Ovary (tissue), 9 donors: ENCODE data around the gene MAPK7. TPM values are rescaled to one million over a fixed set of nuclear protein-coding genes. Genes with fewer than 3 reads are reported as not detected.

Experiments
- DNase-seq, 5 donors: peaks; one replicate each; pipeline ENCODE4 v3.0.0-alpha.2; 2019 to 2020
- H3K27ac ChIP-seq, 2 donors: fragments of 200-600 bp; one replicate each; pipeline versions ENCODE4 v1.5.1 to v1.8.0; 2019 to 2022
- H3K27me3 ChIP-seq: fragments of 200-600 bp; one replicate; pipeline ENCODE4 v1.8.0; 2022
- H3K36me3 ChIP-seq: fragments of 200-600 bp; sonication (generic); one replicate; pipeline ENCODE4 v1.5.1; 2019
- H3K4me1 ChIP-seq: one replicate; pipeline ENCODE4 v1.8.1; 2013; ENCODE audit warnings: mild to moderate bottlenecking, moderate library complexity; ENCODE audit not compliant: insufficient read depth
- H3K4me3 ChIP-seq: fragments of 200-600 bp; sonication (generic); one replicate; pipeline ENCODE4 v1.5.1; 2017
- H3K9me3 ChIP-seq, 2 donors: fragments of 200-600 bp in 1 of 2; sonication (generic) in 1 of 2; one replicate each; pipeline versions ENCODE4 v1.5.1 to v1.8.1; 2013 to 2019; ENCODE audit warnings: mild to moderate bottlenecking in 1 of 2, moderate library complexity in 1 of 2
- CTCF ChIP-seq, 3 donors: fragments of 450-650 bp in 2 of 3; fragments of 200-600 bp in 1 of 3; IDR thresholded peaks; one replicate each; pipeline versions ENCODE4 v1.5.1 to v1.8.0; 2016 to 2022; ENCODE audit warnings: antibody characterized with exemption in 3 of 3, mild to moderate bottlenecking in 1 of 3
- EP300 ChIP-seq: sonication (generic); formaldehyde crosslinking; IDR thresholded peaks from one replicate; pipeline ENCODE4 v1.6.1; 2017; ENCODE audit warnings: antibody characterized with exemption
- POLR2A ChIP-seq: fragments of 450-650 bp; IDR thresholded peaks from one replicate; pipeline ENCODE4 v1.6.1; 2017; ENCODE audit warnings: antibody characterized with exemption, mild to moderate bottlenecking, moderate library complexity
- WGBS, 3 donors: extraction: QIAGEN DNeasy Blood & Tissue Kit in 1 of 3; methylation state at CpG; one replicate each; pipeline versions ENCODE4 v1.1.5 to v1.1.7; 2013 to 2017; 5-methylcytosine and 5-hydroxymethylcytosine counted together
- intact Hi-C, 4 donors: fragments of 100-400 bp; cut with DNase I; formaldehyde crosslinking; loops; one replicate each; pipeline versions ENCODE4 v1.11.0 to v1.15.1; 2022 to 2023
- polyA plus RNA-seq, 2 donors: library from polyadenylated mRNA; stranded (reverse); fragments of 200-250 nt in 1 of 2; fragments of 350-450 nt in 1 of 2; fragmentation: Illumina TruSeq in 1 of 2; extraction: RNeasy Lipid Tissue Mini Kit (QIAGEN cat#74804) in 1 of 2; gene quantifications; one replicate each; pipeline ENCODE4 v1.2.3, GENCODE V29; 2013 to 2014
- total RNA-seq, 7 donors: library from RNA; depleted of rRNA in 2 of 7; stranded (reverse); fragments of >200 nt in 2 of 7; fragmentation: NEBNext Ultra II Directional in 3 of 7; extraction: Animal tissue kit (Norgen Biotek cat#: 25700) in 3 of 7; gene quantifications; one replicate each; pipeline versions ENCODE4 v1.1.0 to v1.2.4, GENCODE V29; 2016 to 2023
- donor health status: DM: no; HTN: no; CAD: no; lungs with moderate emphysema.
- donor health status: DM: no; HTN: no; CAD: no.
- donor health status: Bipolar disorder and iron deficiency.
- donor health status: DM: yes; HTN: yes; CAD: no.
- donor health status: DM: no; HTN: no; CAD: no.
- donor health status: DM: yes; HTN: yes; CAD: no.

MAPK7 gene
- total and polyA plus RNA-seq, 9 donors: 14.3 to 74.6 (median 39.3) TPM

- Histone ChIP-seq H3K4me1 (no peaks in the 10 kb centered on the region), H3K4me3 (no peak within 1 kb of the TSS), H3K36me3 (no peaks in the 10 kb centered on the region), H3K9me3 (no peaks in the 10 kb centered on the region), H3K27ac (no peak within 1 kb of the TSS), H3K27me3 (no peaks in the 10 kb centered on the region)
- no peak for DNase-seq
- WGBS, 3 donors: 20 to 28% (median 26%) methylated on average over 23 of the region's 23 CpGs
- intact Hi-C loops: no loop called here
- TF ChIP-seq EP300 (no peak), CTCF (IDR thresholded peaks at IDR 0.05) (no peak), POLR2A (no peak)
These were observed 32.8 kb downstream of the MAPK7 start, which contains the start of gene RNF112 for GRCh38 chr17:19410875-19411620. RNF112 (plus strand) TSS chr17:19411232; CDS start chr17:19411409, 177 bp downstream.

DNA sequence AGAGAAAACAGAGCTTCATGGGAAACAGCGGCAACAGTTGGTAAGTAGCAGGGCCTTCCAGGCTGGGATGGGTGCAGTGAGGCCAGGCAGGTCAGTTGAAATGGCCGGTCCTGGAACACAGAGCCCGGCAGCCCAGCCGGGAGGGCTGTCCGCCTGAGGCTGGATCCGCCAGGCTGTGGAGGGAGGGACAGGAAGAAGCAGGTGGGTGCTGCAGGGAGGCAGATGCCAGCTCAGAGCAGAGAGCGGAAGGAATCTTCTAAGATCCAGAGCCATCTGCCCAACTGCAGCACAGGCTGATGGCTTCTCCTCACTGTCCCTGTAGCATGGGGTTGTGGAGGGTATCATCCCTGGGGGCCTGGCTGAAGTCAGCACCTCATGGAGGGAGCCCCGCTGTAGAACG is 33.3 kb downstream of the MAPK7 start:
- Histone ChIP-seq H3K36me3 (no peaks in the 10 kb centered on the region), H3K9me3 (no peaks in the 10 kb centered on the region), H3K4me3 (no peak overlapping the region), H3K27ac (no peak overlapping the region), H3K4me1 (no peaks in the 10 kb centered on the region), H3K27me3 (no peaks in the 10 kb centered on the region)
- intact Hi-C loops: no loop called here
- no peak for DNase-seq
- whole genome bisulfite sequencing, 3 donors: 78 to 81% (median 79%) methylated on average over 9 of the region's 9 CpGs
- TF ChIP-seq CTCF (IDR thresholded peaks at IDR 0.05): no peak
- TF ChIP-seq POLR2A: no peak
- TF ChIP-seq EP300: no peak

GRCh38 chr17:19412510-19412909 is 34.2 kb downstream of the MAPK7 start:
- Histone ChIP-seq H3K4me1 (no peaks in the 10 kb centered on the region), H3K36me3 (no peaks in the 10 kb centered on the region), H3K9me3 (no peaks in the 10 kb centered on the region), H3K27ac (no peak overlapping the region), H3K4me3 (no peak overlapping the region), H3K27me3 (no peaks in the 10 kb centered on the region)
- 96% methylated on average over 16 of the region's 16 CpGs for WGBS, 3 donors
- DNase-seq: no peak
- intact Hi-C loops: no loop called here
- TF ChIP-seq POLR2A (no peak), CTCF (IDR thresholded peaks at IDR 0.05) (no peak), EP300 (no peak)

DNA sequence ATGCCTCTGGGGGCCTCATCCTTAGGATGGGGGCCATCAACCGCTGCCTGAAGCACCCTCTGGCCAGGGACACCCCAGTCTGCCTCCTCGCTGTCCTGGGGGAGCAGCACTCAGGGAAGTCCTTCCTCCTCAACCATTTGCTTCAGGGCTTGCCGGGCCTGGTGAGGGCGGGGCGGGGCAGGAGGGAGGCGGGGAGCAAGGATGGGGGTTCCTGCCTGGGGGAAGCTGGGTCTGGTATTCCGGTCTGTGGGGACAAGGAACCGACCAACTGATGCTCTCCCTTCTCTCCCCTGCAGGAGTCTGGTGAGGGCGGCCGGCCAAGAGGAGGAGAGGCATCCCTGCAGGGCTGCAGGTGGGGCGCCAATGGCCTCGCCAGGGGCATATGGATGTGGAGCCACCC is 34.7 kb downstream of the MAPK7 start:
- DNase-seq: no peak
- Histone ChIP-seq H3K36me3 (no peaks in the 10 kb centered on the region), H3K9me3 (no peaks in the 10 kb centered on the region), H3K4me3 (no peak overlapping the region), H3K4me1 (no peaks in the 10 kb centered on the region), H3K27me3 (no peaks in the 10 kb centered on the region), H3K27ac (no peak overlapping the region)
- 91 to 92% (median 92%) methylated on average over 12 of the region's 12 CpGs for WGBS, 3 donors
- no peak for TF ChIP-seq CTCF (IDR thresholded peaks at IDR 0.05)
- TF ChIP-seq POLR2A: no peak
- TF ChIP-seq EP300: no peak
- intact Hi-C loops: no loop called here
